GM19372 (cell line): ENCODE results near the gene DAZAP1.
"Not testable (repeated sequence)": the region's sequence is repeated elsewhere in the genome, so short reads cannot be mapped to it uniquely, and the experiment has no call there.

Experiments
- ATAC-seq: cut with Tn5 transposase; IDR thresholded peaks from one replicate; pipeline ENCODE4 v1.9.1; 2021; ENCODE audit warnings: mild to moderate bottlenecking, low read depth, moderate library complexity; ENCODE audit not compliant: unreplicated experiment

The DAZAP1 gene

DNA sequence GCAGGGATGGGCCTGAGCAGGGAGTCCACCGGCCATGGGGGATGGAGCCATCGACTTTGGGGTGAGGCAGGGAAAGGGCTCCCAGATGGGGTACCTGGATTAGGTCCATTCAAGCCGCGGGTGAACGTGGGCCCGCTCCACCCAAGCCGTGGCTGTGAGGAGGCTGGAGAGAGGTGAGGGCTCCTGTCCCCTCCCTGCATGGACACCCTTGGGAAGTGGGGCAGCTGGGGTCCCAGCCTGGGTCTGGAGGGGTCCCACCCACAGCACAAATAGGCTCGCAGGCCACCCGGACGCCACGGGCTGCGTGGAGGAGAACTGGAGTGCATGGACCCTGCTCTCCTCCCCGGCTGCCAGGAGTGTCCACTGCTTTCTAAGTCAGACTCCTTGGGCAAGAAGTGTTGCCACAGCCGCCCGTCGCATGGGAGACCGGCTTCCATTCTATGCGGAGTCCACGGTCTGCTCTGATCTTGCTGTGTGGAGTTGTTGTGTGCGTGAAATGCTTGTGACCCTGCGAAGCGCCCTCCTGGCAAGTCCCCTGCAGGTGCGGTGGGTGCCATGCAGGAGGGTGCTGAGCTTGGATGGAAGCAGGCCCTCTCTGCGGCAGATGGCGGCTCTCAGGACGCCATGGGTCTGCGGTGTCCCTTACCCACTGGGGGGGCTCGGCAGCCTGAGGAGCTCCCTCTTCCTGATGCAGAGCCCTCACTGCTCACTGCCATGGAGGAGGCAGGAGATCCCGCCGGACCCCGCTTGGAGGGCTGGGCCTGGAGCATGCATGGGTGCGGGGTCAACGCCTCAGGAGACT lies 2.0 kb downstream of the DAZAP1 start:
- ATAC-seq, result no peak

DNA sequence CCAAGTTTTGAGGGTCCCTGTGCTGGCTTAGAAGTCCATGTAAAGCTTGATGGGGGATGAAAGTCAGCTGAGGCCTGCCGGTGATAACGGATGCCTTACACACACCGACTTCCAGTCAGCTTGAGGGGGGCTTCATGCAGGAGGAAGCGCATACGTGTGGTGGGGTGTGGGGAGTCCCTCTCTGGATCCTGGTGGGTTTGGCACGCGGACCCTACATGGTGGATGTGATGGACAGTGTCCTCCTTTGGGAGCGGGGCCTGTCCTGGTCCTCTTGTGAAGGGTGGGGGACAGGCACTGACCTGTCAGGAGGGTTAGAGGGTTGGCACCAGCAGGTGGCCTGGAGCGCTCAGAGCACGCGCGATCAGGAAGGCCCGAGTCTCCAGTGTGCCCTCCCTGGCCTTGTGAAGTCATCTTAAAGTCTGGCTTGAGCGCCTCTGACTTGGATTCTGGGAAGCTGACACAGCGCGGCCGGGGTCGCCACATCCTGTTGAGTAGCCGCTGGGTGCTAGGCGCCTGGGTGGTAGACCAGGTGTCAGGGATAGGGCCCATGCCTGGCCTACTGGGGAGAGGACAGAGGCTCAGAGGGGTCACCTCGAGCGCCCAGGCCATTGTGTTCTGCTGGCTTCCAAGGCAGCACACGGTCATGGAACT lies 2.9 kb downstream of the DAZAP1 start:
- ATAC-seq, result no peak

DNA sequence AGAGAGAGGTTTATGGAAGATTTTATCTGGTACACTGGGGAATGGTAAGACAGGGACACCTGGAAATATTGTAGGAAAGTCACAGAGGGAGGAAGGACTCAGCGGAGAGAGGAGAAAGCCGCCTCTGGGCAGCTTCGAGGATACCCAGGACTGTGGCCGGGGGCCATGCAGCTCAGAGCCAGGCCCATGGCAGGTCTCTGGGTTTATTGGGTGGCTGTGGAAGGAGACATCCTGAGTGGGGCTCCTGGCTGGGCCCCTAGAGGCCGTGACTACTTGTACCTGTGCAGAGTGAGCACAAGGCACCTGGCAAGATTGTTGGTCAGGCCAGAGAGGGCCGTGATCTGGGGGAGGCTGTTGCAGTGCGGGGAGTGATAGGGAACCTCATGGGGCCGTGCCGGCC lies 3.4 kb downstream of the DAZAP1 start:
- ATAC-seq, result no peak

DNA sequence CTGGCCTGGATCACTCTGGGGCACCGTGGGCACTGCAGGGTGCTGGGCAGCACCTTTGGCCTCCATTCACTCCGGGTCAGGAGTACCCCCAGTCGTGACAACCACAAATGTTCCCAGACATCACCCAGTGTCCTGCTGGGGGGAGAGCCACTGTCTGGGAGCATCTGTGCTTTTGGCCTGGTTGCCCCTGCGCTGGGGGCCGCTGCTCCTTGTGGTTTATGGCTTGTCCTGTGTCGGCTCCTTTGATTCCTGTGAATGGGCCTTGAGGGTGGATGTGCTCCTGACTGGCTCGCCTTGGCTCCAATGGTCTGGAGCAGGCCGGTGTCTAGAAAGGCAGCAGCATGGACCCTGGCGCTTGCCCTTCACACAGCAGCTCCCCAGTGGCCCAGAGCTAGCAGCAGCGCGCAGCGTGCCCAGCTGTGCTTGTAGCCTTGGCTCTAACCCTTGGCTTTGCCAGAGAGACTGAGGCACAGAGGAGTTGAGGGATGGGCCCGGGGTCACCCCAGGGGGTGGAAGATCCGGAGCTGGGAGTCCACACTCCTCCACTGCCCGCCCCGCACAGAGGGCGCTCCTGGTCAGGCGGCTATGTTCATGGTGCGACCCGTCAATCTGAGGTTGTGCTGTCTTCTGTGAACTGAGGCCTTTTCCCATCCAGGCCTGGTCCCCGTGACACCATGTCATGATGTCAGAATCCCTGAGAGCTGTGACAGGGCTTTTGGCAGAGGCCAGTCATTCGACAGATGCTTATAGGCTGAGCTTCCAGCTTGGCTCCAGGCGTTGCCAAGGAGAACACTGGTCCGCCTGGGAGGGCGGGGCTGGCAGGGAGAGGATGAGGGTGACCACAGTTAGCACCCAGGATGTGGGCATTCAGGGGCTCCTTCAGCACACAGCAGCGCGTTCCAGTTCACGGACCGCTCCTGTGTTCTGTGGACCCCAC lies 4.1 kb downstream of the DAZAP1 start:
- ATAC-seq, result no peak

DNA sequence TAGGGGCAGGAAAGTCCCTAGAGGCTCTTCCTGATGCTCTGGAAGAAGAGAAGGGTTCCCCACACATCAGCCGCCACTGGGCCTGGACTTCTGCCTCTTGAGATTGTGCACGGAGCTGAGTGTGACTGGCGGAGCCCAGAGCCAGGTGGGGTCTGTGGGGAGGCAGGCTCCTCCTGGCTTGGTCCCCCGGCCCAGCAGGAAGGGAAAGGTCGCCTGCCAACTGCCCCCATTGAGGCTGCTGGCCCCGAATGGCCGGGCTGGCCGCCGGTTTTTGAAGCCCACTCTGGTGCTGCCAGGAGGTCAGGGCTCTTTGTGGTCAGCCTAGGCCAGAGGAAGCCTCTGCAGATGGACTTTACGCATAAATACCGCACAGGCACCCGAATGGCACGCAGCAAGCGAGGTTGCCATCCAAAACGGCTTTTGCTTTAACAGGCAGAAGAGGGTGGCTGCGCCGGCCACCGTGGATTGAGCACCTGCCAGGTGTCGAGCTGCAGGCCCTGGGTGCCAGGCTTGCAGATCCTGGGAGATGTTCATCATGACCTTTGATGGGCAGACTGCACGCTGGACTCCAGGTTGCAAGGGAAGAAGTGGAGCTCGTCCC lies 5.0 kb downstream of the DAZAP1 start:
- no peak for ATAC-seq

DNA sequence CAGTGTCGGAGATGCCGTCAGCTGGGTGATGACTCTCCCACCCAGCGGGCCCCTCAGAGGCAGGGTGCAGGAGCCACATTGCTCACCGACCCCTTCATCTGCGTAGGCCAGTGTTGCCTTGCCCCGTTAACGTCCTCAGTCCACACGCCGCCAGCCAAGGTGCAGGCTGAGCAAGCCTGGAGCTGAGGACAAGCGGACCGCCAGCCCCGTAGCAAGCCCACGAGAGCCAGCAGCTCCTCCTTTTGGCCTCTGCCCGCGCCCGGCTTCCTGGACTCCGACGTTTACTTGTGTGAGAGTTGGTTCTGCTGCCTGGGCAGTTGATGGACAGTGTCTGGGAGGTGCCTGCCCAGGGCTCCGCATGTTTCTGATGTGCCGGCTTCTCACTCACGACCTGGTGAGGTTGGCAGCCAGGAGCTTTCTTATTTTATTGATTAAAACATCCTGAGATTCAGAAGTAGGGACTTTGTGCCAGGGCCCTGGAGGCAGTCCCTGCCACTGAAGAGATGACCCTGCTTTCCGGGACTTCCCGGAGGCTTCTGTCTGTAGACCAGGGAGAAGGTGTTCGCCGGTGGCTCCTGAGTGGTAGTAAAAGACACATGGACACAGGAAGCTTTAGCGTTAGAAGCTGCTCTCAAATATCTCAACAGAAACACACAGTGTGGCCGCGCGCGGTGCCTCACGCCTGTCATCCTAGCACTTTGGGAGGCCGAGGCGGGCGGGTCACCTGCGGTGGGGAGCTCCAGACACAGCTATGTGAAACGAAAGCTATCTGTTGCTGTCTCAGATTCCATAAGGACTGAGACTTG lies 5.8 kb downstream of the DAZAP1 start:
- no peak for ATAC-seq

DNA sequence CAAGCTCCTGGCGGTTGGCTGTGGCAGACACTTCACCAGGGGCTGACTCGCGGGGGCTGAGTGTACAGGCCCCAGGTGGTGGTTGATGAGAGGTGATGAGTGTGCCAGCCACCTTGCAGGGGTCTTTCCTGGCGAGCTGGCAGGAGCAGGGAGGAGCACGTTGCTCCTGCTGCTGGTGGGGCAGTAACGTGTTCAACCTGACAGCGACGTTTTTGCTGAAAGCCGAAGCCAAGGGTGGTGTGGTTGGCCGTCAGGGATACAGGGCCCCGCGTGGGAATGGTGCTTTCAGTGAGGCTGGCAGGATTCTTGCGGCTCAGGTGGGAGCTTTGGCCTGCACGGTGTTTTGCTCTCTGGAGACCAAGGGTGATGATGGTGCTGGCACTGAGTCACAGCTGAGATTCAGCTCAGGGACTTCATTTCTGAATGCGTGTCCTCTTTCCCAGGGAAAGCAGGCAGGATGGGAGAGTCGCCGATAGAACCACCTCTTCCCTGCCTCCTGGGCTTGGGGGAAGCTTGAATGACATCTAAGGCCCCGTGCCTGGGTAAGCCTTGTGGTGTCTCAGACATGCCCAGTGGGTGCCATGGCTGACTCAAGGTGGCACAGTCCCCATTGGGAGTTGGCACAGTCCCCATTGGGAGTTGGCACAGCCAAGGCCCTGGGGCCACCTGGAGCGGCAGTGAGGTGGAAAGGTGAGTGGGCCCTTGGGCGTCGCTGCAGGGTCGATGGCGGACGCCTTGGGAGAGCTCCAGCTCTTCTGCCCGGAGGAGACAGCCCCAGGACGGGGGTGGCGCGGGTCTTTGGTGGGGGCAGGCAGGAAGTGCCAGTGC lies 8.8 kb downstream of the DAZAP1 start:
- no peak for ATAC-seq

DNA sequence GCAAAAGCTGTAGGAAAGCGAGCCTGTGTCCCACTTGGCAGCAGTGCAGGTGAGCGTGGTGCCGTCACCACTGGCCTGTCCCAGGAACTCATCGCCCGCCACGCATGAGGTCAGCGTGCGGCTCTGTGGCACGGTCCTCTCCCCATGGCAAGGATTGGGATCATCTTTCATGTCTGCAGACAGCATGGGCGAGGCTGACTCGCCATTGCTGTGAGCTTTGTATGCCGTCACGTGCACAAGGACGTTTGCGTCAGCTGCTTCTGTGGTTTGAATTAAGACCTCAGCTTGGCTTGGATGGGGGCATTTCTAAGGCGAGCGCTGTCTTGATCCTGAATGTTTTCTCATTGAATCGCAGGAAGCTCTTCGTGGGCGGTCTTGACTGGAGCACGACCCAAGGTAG lies 9.8 kb downstream of the DAZAP1 start:
- ATAC-seq, result no peak

DNA sequence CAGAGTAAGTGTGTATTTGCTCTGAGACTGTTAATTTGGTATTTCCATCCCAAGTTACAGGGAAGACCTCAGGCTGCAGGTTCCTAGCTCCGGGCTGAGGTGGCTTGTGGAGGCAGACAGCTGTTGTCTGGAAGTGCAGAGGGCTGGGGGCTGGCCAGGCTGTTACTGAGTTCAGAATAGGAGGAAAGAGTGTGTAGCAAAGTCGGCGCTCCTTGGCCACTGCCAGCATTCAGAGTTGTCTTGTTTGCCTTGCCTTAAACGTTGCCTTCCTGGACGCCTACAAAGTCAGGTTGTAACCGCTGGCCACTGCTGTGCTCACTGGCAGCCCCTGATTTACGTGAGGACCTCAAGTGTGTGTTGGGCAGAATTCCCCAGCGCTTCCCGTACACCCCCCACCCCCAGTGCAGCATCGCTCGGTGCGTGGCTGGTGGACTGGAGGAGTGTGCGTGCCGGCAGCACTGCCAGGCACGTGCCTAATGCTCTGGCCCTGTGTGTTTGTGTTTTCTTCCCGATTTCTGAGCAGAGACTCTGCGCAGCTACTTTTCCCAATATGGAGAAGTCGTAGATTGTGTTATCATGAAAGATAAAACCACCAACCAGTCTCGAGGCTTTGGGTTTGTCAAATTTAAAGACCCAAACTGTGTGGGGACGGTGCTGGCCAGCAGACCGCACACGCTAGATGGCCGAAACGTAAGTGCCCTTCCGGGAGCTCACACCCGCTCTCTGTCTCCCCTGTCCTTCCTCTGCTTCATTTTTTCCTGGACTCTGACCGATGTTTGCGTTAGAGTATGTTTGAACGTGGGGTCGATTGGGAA lies 10.5 kb downstream of the DAZAP1 start:
- ATAC-seq, result no peak

DNA sequence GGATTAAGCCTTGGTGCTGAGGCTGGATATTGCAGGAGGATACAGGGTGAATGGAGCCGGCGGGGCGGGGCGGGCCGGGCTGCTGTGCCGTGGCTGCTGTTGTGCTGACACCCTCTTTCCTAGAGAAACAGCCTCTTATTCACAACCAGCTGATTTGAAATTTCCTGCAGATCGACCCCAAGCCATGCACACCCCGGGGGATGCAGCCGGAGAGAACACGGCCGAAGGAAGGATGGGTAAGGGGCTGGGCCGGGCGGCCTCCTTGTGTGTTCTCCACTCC lies 11.1 kb downstream of the DAZAP1 start:
- ATAC-seq, result no peak

DNA sequence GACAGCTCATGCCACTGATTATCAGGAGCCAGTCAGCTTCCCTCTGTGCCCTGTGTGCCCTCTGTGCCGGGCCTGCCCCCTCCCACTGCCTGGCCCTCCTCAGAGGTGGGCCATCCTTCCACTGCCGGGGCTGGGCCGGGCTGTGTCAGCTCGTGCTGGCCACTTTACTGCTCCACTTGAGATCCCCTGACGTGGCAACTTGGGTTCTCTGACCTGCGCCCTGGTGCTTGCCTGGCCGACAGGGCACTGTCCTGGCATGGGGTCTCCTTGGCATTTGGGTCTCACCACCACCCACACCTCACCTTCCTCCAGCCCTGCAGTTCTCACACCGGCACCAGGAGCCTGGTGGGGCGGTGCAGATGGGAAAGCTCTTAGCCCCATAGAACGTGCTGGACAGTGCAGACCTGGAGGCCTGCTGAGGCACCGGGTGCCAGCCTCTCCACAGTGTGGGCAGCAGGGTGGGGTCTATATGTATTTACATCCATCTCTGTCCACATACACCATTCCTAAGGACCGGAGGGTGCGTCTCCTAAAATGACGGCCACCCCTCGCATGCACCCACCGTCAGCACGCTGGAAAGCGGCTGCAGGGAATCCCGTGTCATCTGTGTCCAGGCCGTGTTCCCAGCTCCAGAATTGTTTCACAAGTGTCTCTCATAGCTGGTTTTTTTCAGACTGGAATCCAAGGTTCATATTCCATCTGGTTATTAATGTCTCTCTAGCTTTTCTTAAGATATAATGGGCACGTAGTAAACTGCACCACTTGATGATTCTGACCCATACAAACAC lies 11.8 kb downstream of the DAZAP1 start:
- ATAC-seq, result no peak

DNA sequence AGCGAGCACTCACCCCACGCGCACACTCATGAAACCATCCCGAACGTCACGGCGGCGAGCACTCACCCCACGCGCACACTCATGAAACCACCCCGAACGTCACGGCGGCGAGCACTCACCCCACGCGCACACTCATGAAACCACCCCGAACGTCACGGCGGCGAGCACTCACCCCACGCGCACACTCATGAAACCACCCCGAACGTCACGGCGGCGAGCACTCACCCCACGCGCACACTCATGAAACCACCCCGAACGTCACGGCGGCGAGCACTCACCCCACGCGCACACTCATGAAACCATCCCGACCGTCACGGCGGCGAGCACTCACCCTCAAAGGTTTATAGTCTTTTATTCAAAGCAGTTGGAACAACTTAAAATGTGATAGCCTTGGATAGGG lies 12.7 kb downstream of the DAZAP1 start:
- not testable (repeated sequence) for ATAC-seq

DNA sequence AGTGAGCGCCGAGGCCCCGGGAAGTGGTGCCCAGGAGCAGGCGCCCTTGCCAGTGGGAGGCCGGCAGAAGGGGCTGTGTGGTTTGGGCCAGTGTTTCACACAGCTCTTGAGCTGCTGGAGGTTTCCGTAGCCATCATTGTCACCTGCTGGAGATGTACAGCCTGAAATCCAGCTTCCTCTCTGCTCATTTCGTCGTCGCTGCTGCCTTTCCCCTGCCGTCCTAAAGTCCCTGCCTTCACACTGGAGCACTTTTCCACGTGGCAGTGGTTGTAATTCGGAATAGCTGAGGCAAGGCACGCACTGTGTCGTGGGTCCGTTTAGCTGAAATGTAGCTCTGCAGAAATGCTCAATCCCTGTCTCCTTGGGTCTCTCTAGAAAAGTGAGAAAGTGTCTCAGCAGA lies 13.2 kb downstream of the DAZAP1 start:
- ATAC-seq, result no peak

DNA sequence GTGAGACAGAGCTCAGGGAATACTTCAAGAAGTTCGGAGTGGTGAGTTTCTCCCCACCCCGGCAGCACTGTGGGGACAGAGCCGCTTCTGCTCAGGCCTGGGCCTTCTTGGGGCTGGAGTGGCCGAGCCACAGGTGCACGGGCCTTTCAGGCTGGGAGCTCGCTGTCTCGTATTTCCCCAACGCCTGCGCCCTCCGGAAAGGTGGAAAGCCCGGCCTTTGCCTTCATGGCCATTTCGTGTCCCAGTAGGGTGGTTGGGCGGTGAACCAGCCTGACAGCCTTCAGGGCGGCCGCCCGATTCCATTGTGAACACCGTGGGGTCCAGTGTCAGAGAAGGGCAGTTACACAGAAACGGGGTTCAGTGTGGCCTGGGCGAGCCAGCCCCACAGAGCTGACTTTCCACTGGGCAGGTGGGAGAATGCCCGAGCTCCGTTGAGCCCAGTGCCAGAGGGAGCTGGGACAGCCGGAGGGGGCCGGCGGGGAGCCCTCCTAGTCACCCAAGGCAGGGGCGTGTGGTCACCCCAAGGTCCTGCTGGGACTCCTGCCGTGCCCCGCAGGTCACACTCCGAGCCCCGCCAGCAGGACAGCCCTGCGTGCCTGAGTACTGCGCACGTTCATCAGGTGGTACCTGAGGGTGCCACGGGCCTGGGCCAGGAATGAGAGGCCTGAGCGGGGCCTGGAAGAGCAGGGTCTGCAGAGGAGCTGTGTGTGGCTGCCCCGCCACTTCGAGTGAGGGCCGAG lies 14.0 kb downstream of the DAZAP1 start:
- ATAC-seq, result no peak

DNA sequence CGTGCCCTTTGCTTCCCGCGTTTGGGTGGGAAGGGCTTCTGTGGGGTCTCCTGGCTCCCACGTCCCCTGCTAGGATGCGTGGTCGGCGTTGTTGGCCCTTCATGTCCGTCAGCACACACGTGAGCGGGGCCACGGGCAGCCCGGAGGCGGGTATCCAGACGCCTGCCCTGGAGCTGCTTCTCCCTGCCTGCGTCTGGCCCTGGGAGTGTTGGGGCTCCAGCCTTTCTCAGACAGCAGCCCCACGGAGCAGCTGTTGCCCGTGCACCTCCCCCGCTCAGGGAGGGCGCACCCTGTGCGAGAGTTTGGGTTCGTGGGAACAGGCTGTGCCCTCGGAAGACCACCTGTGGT lies 14.5 kb downstream of the DAZAP1 start:
- no peak for ATAC-seq

DNA sequence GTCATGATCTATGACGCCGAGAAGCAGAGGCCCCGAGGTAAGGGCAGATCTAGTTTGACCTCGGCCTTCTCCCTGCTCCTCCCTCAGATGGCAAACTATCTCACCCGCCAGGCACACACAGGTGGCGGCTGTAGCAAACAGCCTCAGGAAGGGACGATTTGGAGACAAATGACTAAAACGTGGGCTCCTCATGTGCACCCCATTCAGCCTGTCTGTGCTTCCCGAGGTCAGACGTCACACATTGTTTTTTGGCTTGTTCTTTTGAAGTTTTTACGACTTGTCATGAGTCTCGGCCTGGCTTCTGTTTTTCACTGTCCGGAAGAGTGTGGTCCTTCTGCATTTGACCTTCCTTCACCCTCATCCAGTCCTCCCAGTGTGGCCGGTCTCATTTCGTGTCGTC lies 15.0 kb downstream of the DAZAP1 start:
- ATAC-seq, result no peak

DNA sequence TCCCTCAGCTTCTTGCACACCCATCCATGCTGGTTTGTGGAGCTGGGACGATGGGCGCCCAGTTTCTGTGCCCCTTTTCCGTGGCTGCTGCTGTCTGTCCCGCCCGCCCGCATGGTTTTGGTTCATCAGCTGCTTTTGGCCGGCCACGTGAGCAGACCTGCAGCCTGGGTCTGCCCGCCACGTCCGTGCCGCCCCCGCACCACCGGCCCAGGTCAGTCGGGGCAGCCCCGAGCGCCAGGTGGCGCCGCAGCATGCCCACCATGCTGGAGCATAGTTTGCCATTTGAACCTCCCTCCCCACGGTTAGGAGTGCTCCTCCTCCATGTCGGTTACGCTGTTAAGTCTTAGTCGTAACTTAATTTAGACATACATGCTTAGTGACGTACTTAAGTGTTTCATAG lies 15.6 kb downstream of the DAZAP1 start:
- ATAC-seq, result no peak
